Ovary (tissue), 9 donors: ENCODE data around the gene PTPRN2. TPM values are rescaled to one million over a fixed set of nuclear protein-coding genes. Genes with fewer than 3 reads are reported as not detected.

ENCODE experiments used
- DNase-seq, 5 donors: peaks; one replicate each; pipeline ENCODE4 v3.0.0-alpha.2; 2019 to 2020
- H3K27ac ChIP-seq, 2 donors: fragments of 200-600 bp; one replicate each; pipeline versions ENCODE4 v1.5.1 to v1.8.0; 2019 to 2022
- H3K27me3 ChIP-seq: fragments of 200-600 bp; one replicate; pipeline ENCODE4 v1.8.0; 2022
- H3K36me3 ChIP-seq: fragments of 200-600 bp; sonication (generic); one replicate; pipeline ENCODE4 v1.5.1; 2019
- H3K4me1 ChIP-seq: one replicate; pipeline ENCODE4 v1.8.1; 2013; ENCODE audit warnings: mild to moderate bottlenecking, moderate library complexity; ENCODE audit not compliant: insufficient read depth
- H3K4me3 ChIP-seq: fragments of 200-600 bp; sonication (generic); one replicate; pipeline ENCODE4 v1.5.1; 2017
- H3K9me3 ChIP-seq, 2 donors: fragments of 200-600 bp in 1 of 2; sonication (generic) in 1 of 2; one replicate each; pipeline versions ENCODE4 v1.5.1 to v1.8.1; 2013 to 2019; ENCODE audit warnings: mild to moderate bottlenecking in 1 of 2, moderate library complexity in 1 of 2
- CTCF ChIP-seq, 3 donors: fragments of 450-650 bp in 2 of 3; fragments of 200-600 bp in 1 of 3; IDR thresholded peaks; one replicate each; pipeline versions ENCODE4 v1.5.1 to v1.8.0; 2016 to 2022; ENCODE audit warnings: antibody characterized with exemption in 3 of 3, mild to moderate bottlenecking in 1 of 3
- EP300 ChIP-seq: sonication (generic); formaldehyde crosslinking; IDR thresholded peaks from one replicate; pipeline ENCODE4 v1.6.1; 2017; ENCODE audit warnings: antibody characterized with exemption
- POLR2A ChIP-seq: fragments of 450-650 bp; IDR thresholded peaks from one replicate; pipeline ENCODE4 v1.6.1; 2017; ENCODE audit warnings: antibody characterized with exemption, mild to moderate bottlenecking, moderate library complexity
- WGBS, 3 donors: extraction: QIAGEN DNeasy Blood & Tissue Kit in 1 of 3; methylation state at CpG; one replicate each; pipeline versions ENCODE4 v1.1.5 to v1.1.7; 2013 to 2017; 5-methylcytosine and 5-hydroxymethylcytosine counted together
- intact Hi-C, 4 donors: fragments of 100-400 bp; cut with DNase I; formaldehyde crosslinking; loops; one replicate each; pipeline versions ENCODE4 v1.11.0 to v1.15.1; 2022 to 2023
- polyA plus RNA-seq, 2 donors: library from polyadenylated mRNA; stranded (reverse); fragments of 200-250 nt in 1 of 2; fragments of 350-450 nt in 1 of 2; fragmentation: Illumina TruSeq in 1 of 2; extraction: RNeasy Lipid Tissue Mini Kit (QIAGEN cat#74804) in 1 of 2; gene quantifications; one replicate each; pipeline ENCODE4 v1.2.3, GENCODE V29; 2013 to 2014
- total RNA-seq, 7 donors: library from RNA; depleted of rRNA in 2 of 7; stranded (reverse); fragments of >200 nt in 2 of 7; fragmentation: NEBNext Ultra II Directional in 3 of 7; extraction: Animal tissue kit (Norgen Biotek cat#: 25700) in 3 of 7; gene quantifications; one replicate each; pipeline versions ENCODE4 v1.1.0 to v1.2.4, GENCODE V29; 2016 to 2023
- donor health status: DM: no; HTN: no; CAD: no; lungs with moderate emphysema.
- donor health status: DM: no; HTN: no; CAD: no.
- donor health status: Bipolar disorder and iron deficiency.
- donor health status: DM: yes; HTN: yes; CAD: no.
- donor health status: DM: no; HTN: no; CAD: no.
- donor health status: DM: yes; HTN: yes; CAD: no.

The PTPRN2 gene
- total and polyA plus RNA-seq, 9 donors = 3.5 to 11.1 (median 5.9) TPM

GRCh38 chr7:158061884-158062656 is 525.6 kb downstream of the PTPRN2 start:
- Histone ChIP-seq H3K4me3 (no peak overlapping the region), H3K27ac (no peak overlapping the region), H3K4me1 (no peaks in the 10 kb centered on the region), H3K36me3 (no peaks in the 10 kb centered on the region), H3K9me3 (peaks cover 0 to 6% of the 10 kb centered on the region in 2 donors), H3K27me3 (no peaks in the 10 kb centered on the region)
- TF ChIP-seq POLR2A (no peak), CTCF (IDR thresholded peaks at IDR 0.05) (no peak), EP300 (no peak)
- intact Hi-C loops = no loop called here
- no peak for DNase-seq
- 89 to 93% (median 89%) methylated on average over 24 of the region's 24 CpGs for WGBS, 3 donors

GRCh38 chr7:158061026-158061630 is 526.5 kb downstream of the PTPRN2 start:
- H3K4me1 ChIP-seq = no peaks in the 10 kb centered on the region

GRCh38 chr7:158060216-158060615 is 527.4 kb downstream of the PTPRN2 start:
- Histone ChIP-seq H3K4me1 (no peaks in the 10 kb centered on the region), H3K27ac (no peak overlapping the region), H3K9me3 (peaks cover 0 to 6% of the 10 kb centered on the region in 2 donors), H3K27me3 (no peaks in the 10 kb centered on the region), H3K4me3 (no peak overlapping the region), H3K36me3 (no peaks in the 10 kb centered on the region)
- TF ChIP-seq POLR2A (no peak), CTCF (IDR thresholded peaks at IDR 0.05) (no peak), EP300 (no peak)
- intact Hi-C loops = no loop called here
- DNase-seq = no peak
- WGBS, 3 donors = 91 to 95% (median 91%) methylated on average over 11 to 13 of the region's 13 CpGs

More at GRCh38 chr7:158061026-158061630, 526.5 kb downstream of the PTPRN2 start:
- no peaks in the 10 kb centered on the region for H3K36me3 ChIP-seq
- peaks cover 0 to 6% of the 10 kb centered on the region in 2 donors for H3K9me3 ChIP-seq
- H3K4me3 ChIP-seq = no peak overlapping the region
- intact Hi-C loops = no loop called here
- 89 to 94% (median 92%) methylated on average over 28 of the region's 28 CpGs for WGBS, 3 donors
- H3K27ac ChIP-seq = no peak overlapping the region
- H3K27me3 ChIP-seq = no peaks in the 10 kb centered on the region
- TF ChIP-seq EP300 = no peak
- no peak for TF ChIP-seq CTCF (IDR thresholded peaks at IDR 0.05)
- no peak for DNase-seq

- DNase-seq = no peak
- peaks cover 0 to 6% of the 10 kb centered on the region in 2 donors for H3K9me3 ChIP-seq
- H3K27me3 ChIP-seq = no peaks in the 10 kb centered on the region
- H3K4me1 ChIP-seq = no peaks in the 10 kb centered on the region
- TF ChIP-seq EP300 (no peak), CTCF (IDR thresholded peaks at IDR 0.05) (no peak), POLR2A (no peak)
- H3K36me3 ChIP-seq = no peaks in the 10 kb centered on the region
- intact Hi-C loops = no loop called here
- 80 to 93% (median 81%) methylated on average over 8 of the region's 8 CpGs for WGBS, 3 donors
- no peak overlapping the region for H3K4me3 ChIP-seq
- H3K27ac ChIP-seq = no peak overlapping the region
Observed at GRCh38 chr7:158057446-158057845, 530.2 kb downstream of the PTPRN2 start.
